HG02973 (cell line): ENCODE measurements around the gene S100A2.
"Not testable (repeated sequence)": the region's sequence is repeated elsewhere in the genome, so short reads cannot be mapped to it uniquely, and the experiment has no call there.

ENCODE experiments used
- ATAC-seq: cut with Tn5 transposase; IDR thresholded peaks from one replicate; pipeline ENCODE4 v1.9.1; 2021; ENCODE audit warnings: moderate library complexity; ENCODE audit not compliant: unreplicated experiment

S100A2 gene

GRCh38 chr1:153592748-153593147 lies 27.1 kb upstream of the S100A2 start:
- ATAC-seq = no peak

- no peak for ATAC-seq
These were observed 22.8 kb upstream of the S100A2 start for GRCh38 chr1:153588482-153588881.

- not testable (repeated sequence) for ATAC-seq
These were observed 22.4 kb upstream of the S100A2 start for GRCh38 chr1:153588033-153588432.

DNA sequence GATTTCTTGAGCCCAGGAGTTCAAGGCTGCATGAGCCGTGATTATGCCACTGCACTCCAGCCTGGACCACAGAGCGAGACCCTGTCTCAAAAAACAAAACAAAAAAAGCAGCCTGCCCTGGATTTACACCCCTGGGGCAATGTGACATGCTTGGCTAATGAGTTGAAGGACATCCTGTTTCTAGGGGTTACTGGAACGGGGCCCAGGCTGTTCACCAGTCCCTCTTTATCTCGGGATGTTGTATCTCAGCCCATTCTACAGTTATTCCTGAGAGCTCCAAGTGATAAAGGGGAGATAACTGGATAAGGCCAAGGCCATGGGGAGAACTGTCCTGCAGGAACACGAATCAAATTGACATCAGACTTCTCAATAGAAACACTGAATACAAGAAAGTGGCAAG lies 21.7 kb upstream of the S100A2 start:
- ATAC-seq = no peak

- no peak for ATAC-seq
These were observed 20.7 kb upstream of the S100A2 start for GRCh38 chr1:153586347-153586746.

DNA sequence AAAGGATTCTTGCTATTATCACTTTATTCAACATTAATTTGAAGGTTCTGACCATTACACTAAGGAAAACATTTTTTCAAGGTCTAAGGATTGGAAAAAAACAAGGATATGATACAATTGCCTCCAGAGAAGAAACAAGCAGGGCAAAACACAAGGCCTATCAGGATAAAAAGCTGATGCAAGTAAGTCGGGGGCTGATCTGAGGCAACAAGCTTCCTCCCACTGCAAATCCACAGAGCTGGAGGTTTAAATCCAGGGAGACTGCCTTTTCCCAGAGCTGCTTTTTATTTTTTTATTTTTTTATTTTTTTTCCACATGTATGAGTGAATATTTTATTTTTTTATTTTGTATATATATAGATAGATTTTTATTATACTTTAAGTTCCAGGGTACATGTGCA lies 19.4 kb upstream of the S100A2 start:
- ATAC-seq = no peak

DNA sequence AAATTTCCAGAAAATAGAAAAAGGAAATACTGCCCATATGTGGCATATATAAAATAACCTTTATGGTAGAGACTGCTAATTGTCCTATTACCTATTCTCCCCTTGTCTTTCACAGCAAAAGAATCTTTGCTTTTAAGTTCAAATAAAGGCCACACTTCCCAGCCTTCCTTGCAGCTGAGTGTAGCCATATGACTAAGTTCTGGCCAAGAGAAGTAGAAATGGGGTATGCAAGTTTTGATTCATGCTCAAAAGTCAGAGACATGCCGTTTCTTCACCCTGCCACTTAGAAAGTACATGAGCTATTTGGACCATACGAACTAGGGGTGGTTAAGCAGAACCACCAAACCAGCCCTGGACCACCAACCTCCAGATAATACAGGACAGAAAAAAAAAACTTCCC lies 18.3 kb upstream of the S100A2 start:
- ATAC-seq = no peak

- ATAC-seq = not testable (repeated sequence)
These were observed 17.9 kb upstream of the S100A2 start for GRCh38 chr1:153583514-153583913.

DNA sequence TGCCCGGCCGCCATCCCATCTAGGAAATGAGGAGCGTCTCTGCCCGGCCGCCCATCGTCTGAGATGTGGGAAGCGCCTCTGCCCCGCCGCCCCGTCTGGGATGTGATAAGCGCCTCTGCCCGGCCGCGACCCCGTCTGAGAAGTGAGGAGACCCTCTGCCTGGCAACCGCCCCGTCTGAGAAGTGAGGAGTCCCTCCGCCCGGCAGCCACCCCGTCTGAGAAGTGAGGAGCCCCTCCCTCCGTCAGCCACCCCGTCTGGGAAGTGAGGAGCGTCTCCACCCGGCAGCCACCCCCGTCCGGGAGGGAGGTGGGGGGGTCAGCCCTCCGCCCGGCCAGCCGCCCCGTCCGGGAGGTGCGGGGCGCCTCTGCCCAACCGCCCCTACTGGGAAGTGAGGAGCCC lies 17.2 kb upstream of the S100A2 start:
- ATAC-seq = not testable (repeated sequence)

DNA sequence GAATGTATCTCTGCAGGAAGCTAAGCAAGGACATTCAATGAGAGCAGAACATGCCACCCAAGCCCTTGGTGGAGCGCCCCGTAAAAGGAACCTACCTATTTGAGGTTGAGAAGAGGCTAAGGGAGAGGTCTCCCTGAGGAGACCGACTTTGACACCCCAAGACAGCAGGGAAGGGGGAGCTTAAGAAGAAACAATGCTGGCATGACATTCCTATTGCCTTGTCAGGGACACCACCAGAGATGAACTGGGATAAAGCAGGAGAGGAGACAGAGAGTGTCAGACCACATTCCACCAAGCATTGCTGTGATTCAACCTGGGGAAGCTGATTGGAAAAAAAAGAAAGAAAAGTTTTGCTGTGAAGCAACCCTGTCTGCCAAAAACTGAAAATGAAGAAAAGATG lies 13.3 kb upstream of the S100A2 start:
- ATAC-seq = no peak

DNA sequence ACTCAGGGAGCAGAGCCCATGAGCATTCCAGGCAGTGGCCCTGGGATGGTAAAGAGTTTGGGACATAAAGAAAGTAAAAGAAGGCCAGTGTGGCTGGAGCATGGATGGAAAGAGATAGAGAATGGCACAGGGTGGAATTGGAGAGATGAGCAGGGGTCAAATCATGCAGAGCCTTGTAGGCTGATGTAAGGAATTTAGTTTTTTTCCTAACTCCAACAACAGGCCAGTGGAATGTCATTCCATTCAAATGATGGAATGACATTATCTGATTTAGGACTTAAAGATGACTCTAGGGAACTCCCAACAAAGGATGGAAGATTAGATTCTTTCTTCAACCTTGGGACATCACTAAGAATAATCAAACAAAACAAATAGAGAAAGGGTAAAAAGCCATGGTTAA lies 12.8 kb upstream of the S100A2 start:
- no peak for ATAC-seq

GRCh38 chr1:153577624-153578051 lies 12.0 kb upstream of the S100A2 start:
- ATAC-seq = no peak

- no peak for ATAC-seq
These were observed 11.5 kb upstream of the S100A2 start for GRCh38 chr1:153577138-153577537.

- not testable (repeated sequence) for ATAC-seq
These were observed 9.9 kb upstream of the S100A2 start for GRCh38 chr1:153575497-153575896.

DNA sequence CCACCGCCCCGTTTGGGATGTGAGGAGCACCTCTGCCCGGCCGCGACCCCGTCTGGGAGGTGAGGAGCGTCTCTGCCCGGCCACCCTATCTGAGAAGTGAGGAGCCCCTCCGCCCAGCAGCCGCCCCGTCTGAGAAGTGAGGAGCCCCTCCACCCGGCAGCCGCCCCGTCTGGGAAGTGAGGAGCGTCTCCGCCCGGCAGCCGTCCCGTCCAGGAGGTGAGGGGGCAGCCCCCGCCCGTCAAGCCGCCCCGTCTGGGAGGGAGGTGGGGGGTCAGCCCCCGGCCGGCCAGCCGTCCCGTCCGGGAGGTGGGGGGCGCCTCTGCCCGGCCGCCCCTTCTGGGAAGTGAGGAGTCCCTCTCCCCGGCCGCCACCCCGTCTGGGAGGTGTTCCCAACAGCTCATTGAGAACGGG lies 9.4 kb upstream of the S100A2 start:
- not testable (repeated sequence) for ATAC-seq

DNA sequence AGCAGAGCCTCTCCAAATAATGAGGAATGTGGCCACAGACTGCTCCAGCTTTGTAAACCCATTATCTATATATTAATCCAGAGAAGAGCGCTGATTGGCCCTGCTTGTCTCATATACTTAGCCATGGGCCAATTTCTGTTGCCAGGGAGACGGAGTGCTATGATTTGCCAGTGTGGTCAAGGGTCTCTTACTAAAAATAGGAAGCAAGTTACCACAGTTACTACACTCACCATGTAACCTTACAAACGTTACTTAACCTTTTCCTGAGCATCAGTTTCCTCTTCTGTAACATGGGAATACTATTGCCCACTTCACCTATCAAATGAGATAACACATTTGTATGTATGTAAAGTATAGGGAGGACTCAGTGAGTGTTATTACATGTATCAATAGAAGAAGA lies 7.7 kb upstream of the S100A2 start:
- ATAC-seq = no peak

- ATAC-seq = no peak
These were observed 6.9 kb upstream of the S100A2 start for GRCh38 chr1:153572569-153573015.

DNA sequence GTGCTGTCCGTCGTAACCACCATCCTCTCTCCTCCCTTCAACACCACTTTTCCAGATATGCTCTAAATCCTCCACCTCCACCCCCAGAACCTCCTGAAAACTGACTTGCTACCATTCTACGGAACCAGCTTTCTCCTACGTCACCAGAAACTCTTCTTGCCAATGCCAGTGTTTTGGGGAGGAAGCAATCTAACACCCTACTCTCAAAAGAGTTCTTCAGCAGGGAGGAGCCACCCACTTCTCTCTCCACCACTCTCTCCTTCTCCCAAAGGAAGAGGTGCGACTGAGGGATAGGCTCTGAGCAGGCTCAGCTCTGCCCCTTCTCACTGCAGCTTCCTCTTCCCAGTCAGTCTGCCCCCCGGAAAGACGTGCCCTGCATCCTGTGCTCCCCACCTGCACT lies 6.1 kb upstream of the S100A2 start:
- no peak for ATAC-seq

GRCh38 chr1:153570874-153571273 lies 5.2 kb upstream of the S100A2 start:
- no peak for ATAC-seq

GRCh38 chr1:153569465-153569864 lies 3.8 kb upstream of the S100A2 start:
- ATAC-seq = no peak

DNA sequence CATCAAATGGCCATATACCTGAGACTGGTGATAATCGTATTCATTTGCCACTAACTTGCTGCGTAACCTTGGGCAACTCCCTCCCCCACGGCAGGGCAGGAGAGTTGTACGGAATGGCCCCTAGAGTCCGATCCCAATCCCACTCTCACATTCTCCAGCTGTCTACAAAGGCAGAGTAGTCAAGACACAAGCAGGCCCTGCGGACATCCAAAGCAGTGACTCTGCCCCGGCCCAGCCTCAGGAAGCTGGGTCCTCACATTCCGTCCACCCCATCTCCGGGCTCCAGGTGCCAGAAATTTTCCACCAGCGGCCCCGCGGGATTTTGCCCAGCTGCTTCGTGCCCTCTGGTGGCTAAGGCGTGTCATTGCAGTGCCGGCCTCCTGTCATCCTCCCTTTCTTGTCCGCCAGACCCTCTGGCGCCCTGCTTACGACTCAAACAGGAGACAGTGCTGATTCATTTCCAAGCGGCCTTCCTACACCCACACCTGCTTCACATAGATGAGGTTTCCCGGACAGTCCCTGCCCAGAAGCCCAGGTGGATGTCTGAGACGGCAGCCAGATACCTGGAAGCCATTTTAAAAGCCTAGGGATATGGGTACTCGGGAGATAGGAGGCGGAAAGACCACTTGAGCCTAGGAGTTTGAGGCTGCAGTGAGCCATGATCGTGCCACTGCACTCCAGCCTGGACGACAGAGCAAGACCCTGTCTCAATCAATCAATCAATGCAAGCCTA lies 2.9 kb upstream of the S100A2 start:
- no peak for ATAC-seq

GRCh38 chr1:153567621-153568366 lies 2.1 kb upstream of the S100A2 start:
- ATAC-seq = no peak
